Skin epidermis (tissue), 12 donors: ENCODE data around the gene SAFB.

ENCODE experiments used
- H3K27ac ChIP-seq, 21 experiments: fragments of 200-600 bp; sonication (generic) in 11 of 21; one replicate each; pipeline ENCODE4 v1.5.0; 2020; ENCODE audit warnings: mild to moderate bottlenecking in 3 of 21, inconsistent platforms in 2 of 21, moderate library complexity in 2 of 21
- H3K4me3 ChIP-seq, 7 experiments: fragments of 200-600 bp; sonication (generic) in 2 of 7; one replicate each; pipeline ENCODE4 v1.5.0; 2020; ENCODE audit warnings: inconsistent platforms in 2 of 7, mild to moderate bottlenecking in 2 of 7, moderate library complexity in 1 of 7

SAFB gene

DNA sequence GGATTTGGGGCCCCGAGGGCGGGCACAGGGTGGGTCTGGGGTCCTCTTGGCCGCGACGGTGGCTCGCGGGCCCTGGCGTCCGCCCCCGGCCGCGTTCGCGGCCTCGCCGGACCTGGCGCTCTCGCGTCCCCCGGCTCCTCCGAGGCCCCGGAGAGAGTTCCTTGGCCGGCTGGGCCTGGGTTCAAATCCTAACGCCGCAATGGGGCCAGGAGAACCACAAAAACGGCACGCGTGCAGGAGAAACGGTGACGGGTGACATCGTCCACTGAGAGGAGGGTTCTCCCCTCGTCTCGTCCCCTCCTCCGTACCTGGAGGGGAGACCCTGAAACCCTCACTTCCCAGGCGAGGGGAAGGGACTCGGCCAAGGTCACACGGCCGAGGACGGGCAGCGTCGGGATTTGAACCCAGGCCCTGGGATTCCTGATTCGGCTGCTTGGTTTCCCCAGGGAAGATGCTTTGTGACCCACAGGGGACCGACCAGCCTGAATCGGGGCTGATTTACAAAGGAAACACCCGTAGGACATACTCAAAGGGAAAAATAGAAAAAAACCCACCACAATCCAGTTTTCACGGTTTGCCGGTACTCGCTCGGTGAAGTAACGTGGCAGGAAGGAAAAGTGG, 624 bp downstream of the SAFB start:
- H3K27ac ChIP-seq = peak overlapping the region; percentile 82 to 99 (median 96)
- H3K4me3 ChIP-seq = peak overlapping the region; percentile 68 to 99 (median 89)

DNA sequence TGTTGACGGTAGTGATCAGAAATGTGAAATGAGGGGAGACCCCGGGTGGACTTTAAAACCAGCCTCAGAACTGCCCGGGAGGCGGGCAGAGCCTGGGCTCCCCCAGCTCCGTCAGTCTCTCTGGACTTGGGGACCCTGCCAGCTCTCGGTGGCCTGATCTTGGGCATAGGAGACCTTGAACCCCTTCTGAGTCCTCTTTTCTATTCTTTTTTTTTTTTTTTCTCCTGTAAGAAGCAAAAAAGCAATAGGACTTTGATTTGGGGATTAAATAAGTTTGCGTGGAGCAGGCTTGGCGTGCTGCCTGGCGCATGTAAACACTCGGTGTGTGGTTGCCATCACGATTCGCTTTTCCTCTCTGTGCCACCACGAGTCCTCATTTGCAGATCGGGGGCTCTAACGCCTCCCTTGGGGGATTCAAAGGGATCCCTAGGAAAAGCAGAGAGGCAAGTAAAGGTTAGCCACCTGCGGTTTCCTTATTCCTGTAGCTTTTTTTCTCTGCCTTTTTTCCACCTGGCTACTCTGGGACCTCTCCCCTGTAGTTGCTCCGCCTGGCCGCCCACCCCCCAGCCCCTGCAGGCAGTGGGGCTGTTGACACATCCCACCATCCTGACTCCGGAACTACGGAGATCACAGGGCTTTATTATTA, 1.3 kb downstream of the SAFB start:
- Histone ChIP-seq H3K4me3 (peak overlapping the region; percentile 68 to 99 (median 89)), H3K27ac (peak overlapping the region in 20 of 21 experiments; percentile 82 to 99 (median 96))

DNA sequence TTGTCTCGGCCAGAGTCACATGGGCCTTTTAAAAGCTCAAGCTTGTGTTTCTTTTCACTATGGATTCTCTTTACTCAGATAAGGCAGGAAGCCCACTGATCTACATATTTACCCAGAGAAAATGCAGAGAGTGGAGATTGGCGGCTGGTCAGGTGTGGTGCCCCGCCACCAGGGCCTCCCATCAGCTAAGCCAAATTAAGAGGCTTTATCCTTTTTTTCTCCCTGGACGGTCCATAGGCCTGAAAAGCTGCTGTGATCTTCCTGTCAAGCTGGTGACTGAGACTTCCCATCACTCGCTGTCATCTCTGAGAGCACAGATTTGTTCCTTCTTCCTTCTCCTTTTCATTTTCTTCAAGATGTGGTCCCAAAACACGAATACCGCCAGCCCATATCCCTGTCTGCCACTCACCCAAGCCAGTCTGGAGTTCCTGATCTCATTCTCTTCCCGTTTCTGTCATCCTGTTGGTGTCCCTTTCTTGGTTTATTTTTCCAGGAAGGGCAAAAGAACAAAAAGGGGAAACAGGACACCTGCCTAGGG, 1.9 kb downstream of the SAFB start:
- Histone ChIP-seq H3K27ac (peak overlapping the region in 15 of 21 experiments; percentile 9 to 99 (median 96)), H3K4me3 (peak overlapping the region; percentile 68 to 99 (median 89))

- H3K4me3 ChIP-seq = no peak overlapping the region
- H3K27ac ChIP-seq = peak overlapping the region in 3 of 21 experiments; percentile 17 to 94 (median 37)
Observed at GRCh38 chr19:5625641-5626040, 2.8 kb downstream of the SAFB start.

DNA sequence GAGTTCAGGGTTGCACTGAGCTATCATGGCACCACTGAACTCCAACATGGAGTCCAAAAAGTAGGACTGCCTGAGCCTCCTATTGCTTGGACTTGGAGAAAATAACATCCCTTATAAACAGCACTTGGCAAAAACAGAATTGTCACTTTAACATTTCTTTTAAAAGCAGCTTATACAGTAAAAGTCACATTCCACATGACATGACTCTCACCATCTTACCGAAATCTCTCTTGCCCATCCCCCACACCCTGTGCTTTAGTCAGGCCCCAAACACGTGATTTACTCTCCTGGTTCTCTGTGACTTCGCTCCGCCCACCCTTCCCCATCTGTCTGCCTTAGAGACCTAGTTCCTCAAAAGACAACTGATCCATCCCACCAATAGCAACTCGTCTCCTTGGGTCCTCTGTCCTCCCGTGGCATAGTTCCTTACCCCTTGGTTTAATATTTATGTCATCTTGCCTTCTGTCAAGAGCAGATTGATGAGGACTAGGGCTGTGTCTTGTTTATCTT, 4.6 kb downstream of the SAFB start:
- Histone ChIP-seq H3K27ac (peak overlapping the region in 4 of 21 experiments; percentile 1 to 53 (median 27)), H3K4me3 (no peak overlapping the region)

- Histone ChIP-seq H3K27ac (peak overlapping the region in 2 of 21 experiments; percentile 36 to 66), H3K4me3 (no peak overlapping the region)
Observed at GRCh38 chr19:5628461-5628860, 5.6 kb downstream of the SAFB start.

DNA sequence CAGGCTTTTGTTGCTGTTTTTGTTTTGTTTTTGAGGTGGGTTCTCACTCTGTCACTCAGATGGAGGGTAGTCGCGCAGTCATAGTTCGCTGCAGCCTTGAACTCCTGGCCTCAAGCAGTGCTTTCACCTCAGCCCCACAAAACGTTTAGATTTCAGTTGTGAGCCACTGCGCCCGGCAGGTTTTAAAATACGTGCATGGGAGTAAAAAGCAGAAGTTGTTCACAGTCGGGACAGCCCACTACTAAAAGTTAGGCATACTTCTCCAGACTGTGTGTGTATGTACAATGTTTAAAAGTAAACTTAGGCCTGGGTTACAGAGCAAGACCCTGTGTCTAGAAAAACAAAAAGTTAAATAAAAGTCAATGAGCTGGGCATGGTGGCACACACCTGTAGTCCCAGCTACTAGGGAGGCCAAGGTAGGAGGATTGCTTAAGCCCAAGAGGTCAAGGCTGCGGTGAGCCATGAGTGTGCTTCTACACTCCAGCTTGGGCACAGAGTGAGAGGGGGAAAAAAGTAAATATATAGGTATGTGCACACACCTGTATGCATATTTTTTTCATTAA, 6.1 kb downstream of the SAFB start:
- H3K4me3 ChIP-seq = no peak overlapping the region
- peak overlapping the region in 2 of 21 experiments; percentile 36 to 66 for H3K27ac ChIP-seq

DNA sequence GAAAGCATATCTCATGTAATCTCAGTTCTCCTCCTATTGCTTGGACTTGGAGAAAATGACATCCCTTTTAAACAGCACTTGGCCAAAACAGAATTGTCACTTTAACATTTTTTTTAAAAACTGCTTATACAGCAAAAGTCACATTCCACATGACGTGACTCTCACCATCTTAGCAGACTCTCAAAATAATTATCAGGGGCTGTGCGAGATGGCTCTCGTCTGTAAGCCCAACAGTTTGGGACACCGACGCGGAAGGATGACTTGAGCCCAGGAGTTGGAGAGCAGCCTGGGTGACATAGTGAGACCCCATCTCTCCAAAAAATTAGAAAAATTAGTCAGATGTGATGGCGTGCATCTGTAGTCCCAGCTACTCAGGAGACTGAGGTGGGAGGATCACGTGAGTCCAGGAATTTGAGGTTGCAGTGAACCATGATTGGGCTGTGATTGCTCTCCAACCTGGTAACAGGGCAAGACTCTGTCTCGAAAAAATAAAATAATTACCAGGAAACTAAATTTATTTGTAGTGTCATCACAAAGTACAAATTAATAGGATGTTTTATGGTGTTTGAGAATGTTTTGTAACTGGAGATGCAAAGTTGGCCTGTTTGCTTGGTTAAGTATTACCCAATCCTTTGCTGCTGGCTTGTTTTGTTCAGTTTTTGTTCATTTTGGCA, 8.8 kb downstream of the SAFB start:
- Histone ChIP-seq H3K4me3 (no peak overlapping the region), H3K27ac (peak overlapping the region in 2 of 21 experiments; percentile 33 to 56)

- no peak overlapping the region for H3K4me3 ChIP-seq
- H3K27ac ChIP-seq = peak overlapping the region in 1 of 21 experiments; percentile 33
Observed at GRCh38 chr19:5632241-5632612, 9.3 kb downstream of the SAFB start.

DNA sequence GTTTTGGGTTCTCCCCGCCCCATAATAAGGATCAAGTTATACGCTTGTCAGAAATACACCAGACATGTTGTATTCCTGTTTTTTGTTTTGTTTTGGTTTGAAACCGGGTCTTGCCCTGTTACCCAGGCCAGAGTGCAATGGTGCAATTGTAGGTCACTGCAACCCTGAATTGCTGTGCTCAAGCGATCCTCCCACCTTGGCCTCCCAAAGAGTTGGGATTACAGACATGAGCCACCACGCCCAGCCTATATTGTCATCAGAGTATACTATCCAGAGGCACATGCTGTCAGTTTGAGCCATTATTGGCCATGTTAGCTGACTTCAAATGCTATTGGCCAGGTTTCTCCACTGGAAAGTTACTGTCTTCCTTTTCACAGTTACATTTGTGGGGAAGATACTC, 9.8 kb downstream of the SAFB start:
- H3K4me3 ChIP-seq = no peak overlapping the region
- peak overlapping the region in 1 of 21 experiments; percentile 19 for H3K27ac ChIP-seq

GRCh38 chr19:5635427-5635826, 12.5 kb downstream of the SAFB start:
- H3K27ac ChIP-seq = no peak overlapping the region
- no peak overlapping the region for H3K4me3 ChIP-seq

- no peak overlapping the region for H3K27ac ChIP-seq
- H3K4me3 ChIP-seq = no peak overlapping the region
Observed at GRCh38 chr19:5637971-5638370, 15.1 kb downstream of the SAFB start.

- Histone ChIP-seq H3K27ac (no peak overlapping the region), H3K4me3 (no peak overlapping the region)
Observed at GRCh38 chr19:5641171-5641570, 18.3 kb downstream of the SAFB start.

- no peak overlapping the region for H3K27ac ChIP-seq
- no peak overlapping the region for H3K4me3 ChIP-seq
Observed at GRCh38 chr19:5642204-5642603, 19.3 kb downstream of the SAFB start.

GRCh38 chr19:5643060-5643459, 20.2 kb downstream of the SAFB start:
- Histone ChIP-seq H3K27ac (no peak overlapping the region), H3K4me3 (no peak overlapping the region)

DNA sequence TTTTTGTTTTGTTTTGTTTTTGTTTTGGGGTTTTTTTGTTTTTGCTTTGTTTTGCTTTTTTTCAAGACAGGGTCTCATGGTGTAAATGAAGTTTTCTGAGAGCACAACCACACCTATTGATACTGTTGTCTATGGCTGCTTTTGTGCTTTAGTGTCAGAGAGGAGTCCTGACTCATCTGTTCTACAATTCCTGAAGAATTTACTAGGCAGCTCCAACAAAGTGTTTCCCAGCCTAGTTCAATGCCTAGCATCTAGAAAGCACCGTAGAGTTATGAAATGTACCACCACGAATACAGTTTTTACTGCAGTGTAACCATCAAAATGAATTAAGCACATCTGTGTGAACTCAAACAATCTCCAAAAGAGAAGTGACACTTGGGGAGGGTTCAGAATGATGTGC, 21.2 kb downstream of the SAFB start:
- H3K27ac ChIP-seq = no peak overlapping the region
- H3K4me3 ChIP-seq = no peak overlapping the region

DNA sequence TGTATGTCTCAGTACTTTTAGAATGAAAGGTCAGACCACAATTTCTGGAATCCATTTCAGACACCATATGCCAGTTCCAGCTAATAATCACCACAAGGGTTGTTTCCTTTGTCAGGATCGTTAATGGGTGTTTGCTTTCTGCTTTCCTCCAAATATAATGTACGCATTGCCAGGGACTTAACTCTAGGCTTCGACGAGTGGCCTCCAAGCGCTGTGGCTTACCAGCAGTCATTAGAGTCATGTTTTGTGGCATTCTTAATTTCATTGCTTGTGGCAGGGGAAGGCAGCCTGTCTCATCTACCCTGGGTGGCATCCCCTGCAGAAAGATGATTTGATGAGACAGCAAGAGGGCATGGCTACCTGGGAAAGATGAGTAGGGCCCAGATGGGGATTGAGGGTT, 22.5 kb downstream of the SAFB start:
- no peak overlapping the region for H3K27ac ChIP-seq

DNA sequence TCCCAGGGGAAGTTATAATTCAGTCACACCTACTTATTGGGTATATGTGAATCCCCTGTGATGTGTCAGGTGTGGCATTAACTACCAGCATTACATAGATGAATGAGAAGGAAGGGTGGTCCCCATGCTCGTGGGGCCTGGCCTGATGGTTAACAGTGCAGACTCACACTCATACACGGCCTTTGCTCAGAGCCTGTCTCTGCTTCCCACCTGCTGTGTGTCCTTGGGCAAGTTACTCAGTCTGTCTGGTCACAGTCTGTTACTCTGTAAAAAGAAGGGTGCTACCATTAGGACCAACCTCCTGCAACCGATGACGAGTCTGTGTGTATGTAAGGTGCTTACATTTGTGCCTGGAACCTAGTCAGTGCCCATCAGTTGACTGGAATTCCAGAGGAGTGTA, 23.8 kb downstream of the SAFB start:
- no peak overlapping the region for H3K27ac ChIP-seq
- no peak overlapping the region for H3K4me3 ChIP-seq

More for the DNA sequence above, 22.5 kb downstream of the SAFB start:
- H3K4me3 ChIP-seq = no peak overlapping the region

DNA sequence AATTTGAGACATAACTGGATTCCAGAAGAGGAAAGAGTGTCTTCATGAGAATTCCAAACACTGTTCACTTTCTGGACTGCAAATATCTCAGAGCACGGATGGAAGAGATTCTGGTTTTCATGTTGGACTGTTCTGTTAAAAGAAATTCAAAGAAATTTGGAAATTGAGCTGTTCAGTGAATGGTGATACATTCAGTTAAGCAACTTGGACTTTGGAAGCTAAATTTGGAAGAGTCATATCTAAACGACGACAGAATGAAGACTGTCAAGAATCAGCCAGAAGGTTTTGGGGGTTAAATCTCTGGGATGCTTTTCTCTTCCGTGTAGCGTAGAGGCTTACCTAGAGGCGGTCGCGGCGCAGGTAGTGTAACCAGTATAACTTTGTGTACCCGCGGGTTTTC, 25.6 kb downstream of the SAFB start:
- Histone ChIP-seq H3K4me3 (no peak overlapping the region), H3K27ac (no peak overlapping the region)

- no peak overlapping the region for H3K27ac ChIP-seq
- H3K4me3 ChIP-seq = no peak overlapping the region
Observed at GRCh38 chr19:5651361-5651760, 28.5 kb downstream of the SAFB start.
